GM21529 (cell line): ENCODE results near the gene MAPK8.

Experiments
- ATAC-seq: cut with Tn5 transposase; IDR thresholded peaks from one replicate; pipeline ENCODE4 v1.9.1; 2021; ENCODE audit not compliant: unreplicated experiment

MAPK8 gene

DNA sequence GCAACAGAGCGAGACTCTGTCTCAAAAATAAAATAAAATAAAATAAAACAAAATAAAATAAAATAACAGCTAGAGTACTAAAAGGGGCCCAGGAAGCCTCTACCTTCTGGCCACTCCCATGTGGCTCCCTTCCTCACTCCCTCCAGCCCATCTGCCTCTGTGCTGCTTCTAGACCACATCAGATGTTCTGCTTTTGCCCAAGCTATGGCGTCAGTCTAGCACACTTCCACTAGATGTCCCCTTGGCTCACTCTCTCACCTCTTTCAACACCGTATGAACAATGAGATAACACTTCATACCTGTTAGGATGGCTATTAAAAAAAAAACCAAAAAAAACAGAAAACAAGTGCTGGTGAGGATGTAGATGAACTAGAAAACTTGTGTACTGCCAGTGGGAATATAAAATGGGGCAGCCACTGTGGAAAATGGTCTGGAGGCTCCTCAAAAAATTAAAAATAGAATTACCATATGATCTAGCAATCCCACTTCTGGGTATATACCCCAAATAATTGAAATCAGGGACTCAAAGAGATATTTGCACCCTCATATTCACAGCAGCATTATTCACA, 166.1 kb downstream of the MAPK8 start:
- no peak for ATAC-seq

DNA sequence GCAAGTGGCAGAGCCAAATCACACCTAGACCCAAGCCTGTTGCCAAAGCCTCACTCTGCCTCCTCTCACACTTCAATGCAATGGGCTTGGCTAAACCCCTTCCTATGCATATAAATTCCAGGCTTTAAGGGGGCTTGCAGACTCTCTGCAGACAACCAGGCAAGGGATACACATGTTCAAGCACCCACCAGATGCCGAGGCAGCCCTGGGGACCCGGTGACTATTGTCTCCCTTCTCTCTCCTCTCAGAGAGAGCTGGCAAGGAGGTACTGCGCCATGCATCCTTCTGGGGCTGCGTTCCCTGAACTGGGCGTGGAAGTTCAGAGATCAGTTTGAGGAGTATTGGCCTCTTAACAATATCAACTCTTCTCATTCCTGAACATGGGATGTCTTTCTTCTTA, 167.2 kb downstream of the MAPK8 start:
- no peak for ATAC-seq

DNA sequence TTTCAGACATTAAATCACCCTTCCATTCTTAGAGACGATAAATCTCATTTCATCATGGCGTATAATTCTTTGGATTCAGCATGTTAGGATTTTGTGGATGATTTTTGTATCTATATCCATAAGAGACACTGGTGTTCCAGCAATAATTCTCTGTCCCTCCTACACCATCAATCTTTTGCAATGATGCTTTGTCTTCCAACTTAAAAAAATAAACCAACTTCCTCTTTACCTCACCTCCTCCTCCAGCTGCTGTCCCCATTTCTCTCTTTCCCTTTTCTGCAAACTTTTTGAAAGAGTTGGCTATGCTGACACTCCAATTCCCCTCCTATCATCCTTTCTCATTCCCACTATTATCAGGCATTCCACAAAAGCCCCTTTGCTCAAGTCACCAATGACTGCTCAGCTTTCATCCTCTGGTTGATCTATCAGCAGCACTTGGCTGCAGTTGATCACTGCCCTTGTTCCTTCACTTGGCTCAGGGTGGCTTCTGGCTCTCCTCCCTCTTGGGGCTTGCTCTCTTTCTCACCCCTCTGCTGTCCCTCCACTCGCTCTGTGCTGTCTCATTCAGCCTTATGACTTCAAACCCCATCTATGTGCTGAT, 168.4 kb downstream of the MAPK8 start:
- ATAC-seq = no peak

DNA sequence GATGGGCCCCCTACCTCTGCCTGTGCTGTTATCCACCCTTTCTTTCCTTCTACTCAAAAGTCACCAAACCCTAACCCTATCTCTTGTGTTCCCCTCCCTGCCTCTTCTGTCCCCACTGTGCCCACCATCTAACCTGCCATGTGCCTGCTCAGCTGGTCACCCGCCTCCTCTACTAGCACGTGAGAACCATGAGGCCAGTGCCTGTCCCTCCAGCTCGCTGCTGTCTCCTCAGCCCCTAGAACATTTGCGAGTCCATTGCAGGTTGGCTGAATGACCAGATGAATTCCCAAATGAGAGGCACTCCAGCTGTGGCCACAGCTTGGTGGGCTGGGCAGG, 169.4 kb downstream of the MAPK8 start:
- no peak for ATAC-seq

DNA sequence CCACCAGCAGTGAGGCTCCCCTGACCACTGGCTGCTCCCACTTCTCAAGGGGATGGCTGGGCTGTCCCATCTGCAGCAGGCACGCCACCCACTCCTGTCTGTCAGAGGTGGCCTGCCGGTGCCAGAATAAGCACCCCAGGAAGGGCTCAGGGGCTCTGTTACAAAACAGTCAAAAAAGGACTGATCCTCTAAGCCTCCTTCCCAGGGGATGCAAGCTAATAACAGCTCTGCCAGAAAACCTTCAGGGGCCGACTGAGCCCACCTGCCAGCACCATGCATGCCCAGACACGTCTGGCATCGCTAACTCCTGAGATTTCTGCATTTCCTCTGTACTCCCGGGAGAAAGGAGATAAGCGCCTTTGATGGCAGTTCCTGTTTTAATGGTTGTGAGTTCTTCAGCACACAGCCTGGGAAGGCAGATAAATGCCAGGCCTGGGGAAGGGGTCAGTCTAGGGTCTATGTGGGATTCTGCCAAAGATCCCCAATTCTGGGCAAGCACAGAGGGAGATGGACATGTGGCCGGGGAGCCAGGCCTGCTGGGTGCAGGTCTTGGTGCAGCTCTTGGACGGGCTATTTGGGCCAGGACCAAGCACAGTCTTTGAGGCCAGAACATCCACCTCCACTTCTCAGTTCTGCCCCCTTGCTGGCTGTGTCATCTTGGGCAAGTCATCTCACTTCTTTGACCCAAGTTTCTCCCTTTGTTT, 170.0 kb downstream of the MAPK8 start:
- no peak for ATAC-seq

DNA sequence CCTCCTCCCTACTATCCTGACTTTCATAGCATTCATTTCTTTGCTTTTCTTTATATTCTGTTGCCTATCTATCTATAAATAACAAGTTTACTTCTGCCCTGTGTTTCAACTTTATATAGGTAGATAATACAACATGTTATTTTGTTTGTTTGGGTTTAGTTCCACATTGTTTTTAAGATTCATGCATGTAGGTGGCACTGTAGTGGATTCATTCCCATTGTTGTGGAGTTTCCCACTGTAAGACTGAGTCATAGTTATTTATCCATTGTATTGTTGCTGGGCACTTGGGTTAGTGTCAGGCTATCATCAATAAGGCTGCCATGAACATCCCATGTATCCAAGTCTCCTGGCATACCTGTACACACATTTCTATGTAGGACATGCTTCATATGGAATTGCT, 170.7 kb downstream of the MAPK8 start:
- ATAC-seq = no peak

DNA sequence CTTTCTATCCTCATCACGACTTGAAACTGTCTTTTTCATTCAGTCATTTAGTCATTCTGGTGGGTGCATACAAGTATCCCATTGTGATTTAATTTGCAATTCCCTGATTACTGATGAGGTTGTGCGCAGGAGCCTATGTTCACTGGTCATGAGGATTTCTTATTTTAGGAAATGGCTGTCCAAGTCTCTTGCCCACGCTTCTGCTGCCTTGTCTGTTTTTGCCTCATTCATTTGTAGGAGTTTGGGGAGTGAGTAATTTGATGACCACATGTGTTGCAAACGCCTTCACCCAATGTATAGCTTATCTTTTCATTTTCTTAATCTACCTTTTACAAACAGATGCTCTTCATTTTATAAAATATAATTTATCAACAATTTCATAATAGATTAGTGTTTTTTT, 171.1 kb downstream of the MAPK8 start:
- no peak for ATAC-seq

DNA sequence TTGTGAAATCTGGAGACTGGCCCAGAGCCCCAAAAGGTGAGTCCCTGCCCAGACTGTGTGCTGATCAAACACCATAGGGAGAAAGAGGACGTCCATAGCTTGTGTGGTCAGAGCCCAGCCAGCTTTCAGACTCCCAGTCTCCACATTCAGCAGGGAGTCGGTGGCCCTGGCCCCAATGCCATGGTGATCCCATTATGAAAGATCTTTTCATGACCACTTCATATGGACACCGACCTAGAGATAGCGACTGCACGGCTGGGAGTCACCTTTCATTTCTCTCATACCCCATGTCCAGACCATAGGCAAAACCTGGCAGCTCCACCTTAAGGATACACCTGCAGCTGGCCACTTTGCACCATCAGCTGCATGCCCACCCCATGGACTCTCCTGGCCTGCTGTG, 172.0 kb downstream of the MAPK8 start:
- ATAC-seq = no peak

DNA sequence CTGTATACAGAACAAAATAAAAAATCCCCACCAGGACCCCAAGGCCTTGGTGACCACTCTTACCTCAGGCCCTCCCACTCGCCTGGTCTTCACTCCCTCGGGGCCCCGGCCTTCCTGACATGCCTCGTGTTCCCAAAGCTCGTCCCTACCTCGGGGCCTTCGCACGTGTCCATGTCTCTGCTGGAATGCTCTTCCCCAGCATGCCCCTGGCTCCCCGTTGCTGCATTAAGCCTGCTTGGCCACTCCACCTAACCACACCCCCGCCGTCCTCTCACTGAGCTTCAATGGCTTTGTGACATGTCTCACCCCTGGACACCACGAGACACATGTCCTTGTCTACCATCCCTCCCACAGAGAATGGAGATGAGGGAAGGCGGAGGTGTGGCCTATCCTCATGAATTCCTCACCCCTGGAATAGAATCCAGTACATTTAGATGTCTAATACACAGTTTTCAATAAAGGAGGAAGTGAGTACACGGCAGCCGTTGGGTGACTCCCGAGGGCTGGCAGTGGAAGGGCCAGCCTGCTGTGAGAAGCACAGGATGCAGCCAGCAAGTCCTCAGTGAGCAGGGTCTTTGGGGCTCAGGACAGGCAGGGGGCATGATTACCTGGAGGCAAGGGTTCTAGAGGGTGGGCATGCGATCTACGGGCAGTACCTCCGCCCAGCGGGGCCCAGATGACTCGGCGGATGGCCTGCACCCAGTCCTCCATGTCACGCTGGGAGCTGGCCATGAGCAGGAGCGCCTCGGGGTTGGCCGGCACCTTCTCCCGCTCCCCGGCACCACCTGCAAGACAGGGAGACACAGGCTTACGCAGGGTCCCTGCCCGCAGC, 172.7 kb downstream of the MAPK8 start:
- ATAC-seq = no peak

DNA sequence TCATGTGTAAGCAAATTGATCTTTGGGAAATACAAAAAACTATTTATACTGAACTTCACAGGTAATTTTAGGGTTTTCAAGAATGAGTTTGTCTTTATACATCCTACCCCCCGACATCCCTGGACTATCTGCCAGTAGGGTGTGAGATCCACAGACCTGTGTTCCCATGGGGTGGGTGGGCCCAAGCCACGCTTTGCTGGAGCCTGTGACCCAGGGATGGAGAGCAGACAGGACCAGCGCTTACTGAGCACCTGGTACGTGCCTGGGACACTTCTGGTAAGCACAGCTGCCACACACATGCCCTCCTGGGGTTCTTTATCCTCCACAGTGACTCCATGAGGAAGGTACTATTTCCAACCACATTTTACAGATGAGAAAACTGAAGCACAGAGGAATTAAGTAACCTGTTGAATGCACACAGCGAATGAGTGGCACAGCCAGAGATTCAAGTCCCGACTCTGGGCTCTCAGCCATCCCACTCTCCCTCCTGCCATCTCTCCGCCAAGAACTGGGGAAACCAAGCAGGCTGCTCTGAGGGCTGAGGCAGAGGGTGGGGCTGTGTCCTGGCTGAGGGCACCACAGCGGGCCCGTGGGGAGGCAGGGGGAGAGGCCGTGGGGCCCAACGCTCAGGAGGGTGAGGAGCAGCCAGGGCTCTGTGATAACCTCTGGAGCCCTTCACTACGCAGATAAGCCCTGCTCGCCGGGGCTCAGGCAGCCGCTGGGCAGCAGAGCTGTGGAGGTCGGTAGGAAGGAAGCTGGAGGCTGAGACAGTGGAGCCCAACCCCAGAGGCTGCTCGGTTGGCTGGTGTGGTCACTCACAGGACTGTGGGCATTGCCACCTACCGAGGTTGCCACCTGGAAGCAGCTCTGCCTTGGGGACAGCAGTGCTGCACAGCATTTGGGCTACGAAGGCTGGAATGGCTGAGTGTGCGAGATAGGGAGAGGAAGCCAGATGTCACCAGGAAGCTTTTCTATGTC, 174.2 kb downstream of the MAPK8 start:
- ATAC-seq = no peak

DNA sequence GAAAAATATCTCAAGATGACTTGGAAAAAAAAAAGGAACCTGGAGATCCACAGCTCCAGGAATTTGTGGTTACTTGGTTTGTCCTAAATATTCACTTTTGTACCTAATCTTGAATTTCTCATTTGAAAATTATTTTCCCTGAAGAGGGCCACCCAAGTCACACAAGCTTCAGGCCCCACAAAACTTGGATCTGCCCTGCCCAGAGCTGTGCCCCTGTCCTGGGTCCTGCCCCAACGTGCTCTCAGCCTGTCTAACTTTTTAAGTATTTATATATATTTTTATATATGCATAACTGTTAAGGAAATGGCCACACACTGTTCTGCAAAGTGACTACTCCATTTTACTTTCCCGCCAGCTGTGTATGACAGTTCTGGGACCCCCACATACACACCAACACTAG, 174.9 kb downstream of the MAPK8 start:
- no peak for ATAC-seq

DNA sequence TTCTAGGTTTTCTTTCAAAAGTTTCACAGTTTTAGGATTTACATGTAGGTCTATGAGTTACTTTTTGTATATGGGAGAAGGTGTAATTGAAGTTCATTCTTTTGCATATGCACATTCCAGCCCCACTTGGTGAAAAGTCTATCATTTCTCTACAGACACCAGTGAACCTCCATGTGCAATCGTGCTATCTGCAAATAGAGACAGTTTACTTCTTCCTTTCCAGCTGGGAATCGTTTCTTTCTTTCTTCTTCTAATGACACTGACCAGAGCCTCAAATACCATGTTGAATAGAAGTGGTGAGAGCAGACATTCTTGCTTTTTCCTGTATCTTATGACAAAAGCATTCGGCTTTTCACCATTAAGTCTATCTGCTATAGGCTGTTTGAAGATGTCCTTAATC, 175.7 kb downstream of the MAPK8 start:
- ATAC-seq = no peak

DNA sequence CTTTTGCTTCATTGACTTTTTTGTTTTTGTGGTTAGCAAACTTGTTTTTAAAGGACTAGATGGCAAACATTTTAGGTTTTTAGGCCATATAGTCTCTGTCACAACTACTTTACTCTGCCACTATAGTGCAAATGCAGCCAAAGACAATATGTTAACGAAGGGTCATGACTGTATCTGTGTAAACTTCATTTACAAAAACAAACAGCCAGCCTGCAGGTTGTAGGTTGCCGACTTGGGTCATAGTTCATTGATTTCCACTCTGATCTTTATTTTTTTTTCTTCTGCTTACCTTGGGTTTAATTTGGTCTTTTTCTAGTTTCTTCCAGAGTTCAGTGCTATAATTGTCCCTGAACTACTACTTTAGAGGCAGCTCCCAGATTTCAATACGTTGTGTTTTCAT, 178.4 kb downstream of the MAPK8 start:
- ATAC-seq = no peak

DNA sequence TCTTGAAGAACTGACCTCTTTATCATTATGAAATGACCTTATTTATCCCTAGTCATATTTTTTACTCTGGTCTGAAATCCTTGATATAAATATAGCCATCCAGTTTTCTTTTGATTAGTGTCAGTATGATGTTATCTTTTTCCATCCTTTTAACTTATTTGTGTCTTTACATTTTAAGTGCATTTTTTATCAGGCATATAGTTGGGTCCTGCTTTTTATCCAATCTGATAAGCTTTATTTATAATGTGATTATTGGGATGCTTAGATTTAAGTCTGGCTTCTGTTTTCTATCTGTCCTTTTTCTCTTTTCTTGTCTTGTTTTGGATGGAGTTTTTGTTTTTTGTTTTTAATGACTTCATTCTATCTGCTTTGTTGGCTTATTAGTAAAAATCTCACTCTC, 179.2 kb downstream of the MAPK8 start:
- no peak for ATAC-seq

DNA sequence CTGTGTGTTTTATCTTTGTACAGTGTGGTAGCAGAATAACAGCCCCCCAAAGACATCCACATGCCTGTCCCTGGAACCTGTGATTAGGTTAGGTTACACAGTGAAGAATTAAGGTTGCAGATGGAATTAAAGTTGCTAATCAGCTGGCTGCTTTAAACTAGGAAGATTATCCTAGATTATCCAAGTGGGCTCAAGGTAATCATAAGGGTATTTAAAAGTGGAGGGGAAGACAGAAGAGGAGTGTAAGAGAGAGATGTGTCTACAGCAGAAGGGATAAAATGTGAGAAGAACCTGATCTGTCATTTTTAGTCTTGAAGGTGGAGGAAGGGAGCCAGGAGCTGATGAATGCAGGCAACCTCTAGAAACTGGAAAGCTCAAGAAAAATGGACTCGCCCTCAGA, 180.8 kb downstream of the MAPK8 start:
- ATAC-seq = no peak
